Middle frontal gyrus (tissue), 1 donor: Measurements from ENCODE around the gene IL7R.
"Not testable (repeated sequence)": the region's sequence is repeated elsewhere in the genome, so short reads cannot be mapped to it uniquely, and the experiment has no call there.

Source experiments
- DNase-seq: peaks from one replicate; pipeline ENCODE4 v3.0.0-alpha.2; 2015; ENCODE audit warnings: low spot score; ENCODE audit errors: extremely low spot score

Gene IL7R

GRCh38 chr5:35838370-35839042 is 18.2 kb upstream of the IL7R start:
- no peak for DNase-seq

GRCh38 chr5:35842856-35843255 is 13.8 kb upstream of the IL7R start:
- no peak for DNase-seq

- not testable (repeated sequence) for DNase-seq
These were observed 11.2 kb upstream of the IL7R start for GRCh38 chr5:35845508-35845907.

GRCh38 chr5:35847491-35847890 is 9.2 kb upstream of the IL7R start:
- no peak for DNase-seq

GRCh38 chr5:35847961-35848360 is 8.7 kb upstream of the IL7R start:
- DNase-seq, result no peak

- DNase-seq, result no peak
These were observed 6.8 kb upstream of the IL7R start for GRCh38 chr5:35849860-35850259.

- DNase-seq, result no peak
These were observed 5.6 kb upstream of the IL7R start for GRCh38 chr5:35850967-35851680.

GRCh38 chr5:35852084-35852734 is 4.5 kb upstream of the IL7R start:
- no peak for DNase-seq

- DNase-seq, result no peak
These were observed 3.9 kb upstream of the IL7R start for GRCh38 chr5:35852773-35853172.

GRCh38 chr5:35853631-35854030 is 3.1 kb upstream of the IL7R start:
- no peak for DNase-seq

GRCh38 chr5:35854248-35854647 is 2.4 kb upstream of the IL7R start:
- no peak for DNase-seq

GRCh38 chr5:35855187-35855586 is 1.5 kb upstream of the IL7R start:
- no peak for DNase-seq

- not testable (repeated sequence) for DNase-seq
These were observed 416 bp upstream of the IL7R start for GRCh38 chr5:35856186-35856764.

- no peak for DNase-seq
These were observed 1.0 kb downstream of the IL7R start for GRCh38 chr5:35857606-35858205.

GRCh38 chr5:35859101-35859661 is 2.5 kb downstream of the IL7R start:
- DNase-seq, result no peak

- DNase-seq, result no peak
These were observed 4.0 kb downstream of the IL7R start for GRCh38 chr5:35860686-35861085.

- DNase-seq, result no peak
These were observed 5.0 kb downstream of the IL7R start for GRCh38 chr5:35861718-35862117.

- no peak for DNase-seq
These were observed 5.4 kb downstream of the IL7R start for GRCh38 chr5:35862126-35862525.

- no peak for DNase-seq
These were observed 6.5 kb downstream of the IL7R start for GRCh38 chr5:35863159-35863558.

GRCh38 chr5:35867998-35868397 is 11.3 kb downstream of the IL7R start:
- no peak for DNase-seq

- DNase-seq, result no peak
These were observed 13.1 kb downstream of the IL7R start for GRCh38 chr5:35869685-35870277.
